Liver (tissue), 9 donors: Measurements from ENCODE around the gene ANAPC7. TPM values are rescaled to one million over a fixed set of nuclear protein-coding genes. Genes with fewer than 3 reads are reported as not detected.

Source experiments
- DNase-seq: peaks from one replicate; pipeline ENCODE4 v3.0.0-alpha.2; 2017; ENCODE audit warnings: low spot score
- H3K27ac ChIP-seq, 2 donors: one replicate each; pipeline ENCODE4 v1.7.0; 2013; ENCODE audit warnings: inconsistent platforms in 2 of 2, low read length in 2 of 2, control low read depth in 1 of 2, low read depth in 1 of 2, mild to moderate bottlenecking in 1 of 2
- H3K27me3 ChIP-seq, 4 donors: one replicate each; pipeline versions ENCODE4 v1.6.1 to v1.7.0; 2013; ENCODE audit warnings: low read length in 3 of 4, inconsistent platforms in 1 of 4, mild to moderate bottlenecking in 1 of 4, moderate library complexity in 1 of 4; ENCODE audit not compliant: control insufficient read depth in 4 of 4, insufficient read depth in 4 of 4
- H3K36me3 ChIP-seq, 4 donors: one replicate each; pipeline versions ENCODE4 v1.6.1 to v1.7.0; 2013; ENCODE audit warnings: low read length in 3 of 4, mild to moderate bottlenecking in 3 of 4, low read depth in 1 of 4, moderate library complexity in 1 of 4; ENCODE audit not compliant: control insufficient read depth in 4 of 4, insufficient read depth in 3 of 4
- H3K4me1 ChIP-seq, 4 donors: one replicate each; pipeline versions ENCODE4 v1.6.1 to v1.7.0; 2013; ENCODE audit warnings: low read length in 3 of 4, mild to moderate bottlenecking in 3 of 4, moderate library complexity in 1 of 4; ENCODE audit not compliant: control insufficient read depth in 4 of 4, insufficient read depth in 4 of 4
- H3K4me3 ChIP-seq, 3 donors: one replicate each; pipeline versions ENCODE4 v1.6.1 to v1.7.0; 2013; ENCODE audit warnings: low read length in 3 of 3, control low read depth in 1 of 3, low read depth in 1 of 3, mild to moderate bottlenecking in 1 of 3
- H3K9ac ChIP-seq, 2 donors: one replicate each; pipeline ENCODE4 v1.7.0; 2013; ENCODE audit warnings: low read length in 2 of 2, mild to moderate bottlenecking in 2 of 2, moderate library complexity in 2 of 2, control low read depth in 1 of 2, low read depth in 1 of 2
- H3K9me3 ChIP-seq, 4 donors: one replicate each; pipeline versions ENCODE4 v1.6.1 to v1.7.0; 2013; ENCODE audit warnings: low read length in 3 of 4; ENCODE audit not compliant: control insufficient read depth in 4 of 4
- ATF3 ChIP-seq: IDR thresholded peaks from 2 replicates; pipeline ENCODE4 v1.6.1; 2016; ENCODE audit warnings: antibody characterized with exemption
- CTCF ChIP-seq: fragments of 150-350 bp; IDR thresholded peaks from 2 replicates; pipeline ENCODE4 v1.5.1; 2017; ENCODE audit warnings: improper control_type of control experiment, low read depth, low read length; ENCODE audit not compliant: missing input control
- EGR1 ChIP-seq, 2 donors: IDR thresholded peaks; 2 replicates each; pipeline ENCODE4 v1.6.1; 2016 to 2018; ENCODE audit warnings: antibody characterized with exemption in 2 of 2, low read depth in 2 of 2
- FOXA1 ChIP-seq: IDR thresholded peaks from 2 replicates; pipeline ENCODE4 v1.6.1; 2016; ENCODE audit warnings: antibody characterized with exemption
- FOXA2 ChIP-seq: IDR thresholded peaks from 2 replicates; pipeline ENCODE4 v1.6.1; 2016; ENCODE audit warnings: antibody characterized with exemption
- GABPA ChIP-seq, 2 donors: IDR thresholded peaks in 1 of 2; conservative IDR thresholded peaks in 1 of 2; 2 replicates each; pipeline ENCODE4 v1.6.1; 2016; ENCODE audit warnings: antibody characterized with exemption in 2 of 2, mild to moderate bottlenecking in 1 of 2, moderate library complexity in 1 of 2
- HNF4A ChIP-seq, 2 donors: conservative IDR thresholded peaks; 2 replicates each; pipeline ENCODE4 v1.6.1; 2016; ENCODE audit warnings: antibody characterized with exemption in 2 of 2, mild to moderate bottlenecking in 2 of 2
- HNF4G ChIP-seq: IDR thresholded peaks from 2 replicates; pipeline ENCODE4 v1.6.1; 2016; ENCODE audit warnings: antibody characterized with exemption
- JUND ChIP-seq, 2 donors: IDR thresholded peaks; 2 replicates each; pipeline ENCODE4 v1.6.1; 2016; ENCODE audit warnings: antibody characterized with exemption in 2 of 2
- MAX ChIP-seq: IDR thresholded peaks from 2 replicates; pipeline ENCODE4 v1.6.1; 2016; ENCODE audit warnings: antibody characterized with exemption
- NR2F2 ChIP-seq: IDR thresholded peaks from 2 replicates; pipeline ENCODE4 v1.6.1; 2016; ENCODE audit warnings: antibody characterized with exemption
- RAD21 ChIP-seq, 2 donors: IDR thresholded peaks; 2 replicates each; pipeline ENCODE4 v1.6.1; 2016; ENCODE audit warnings: antibody characterized with exemption in 2 of 2, mild to moderate bottlenecking in 2 of 2
- REST ChIP-seq: IDR thresholded peaks from 2 replicates; pipeline ENCODE4 v1.6.1; 2016; ENCODE audit warnings: antibody characterized with exemption, mild to moderate bottlenecking
- RXRA ChIP-seq, 2 donors: IDR thresholded peaks; 2 replicates each; pipeline ENCODE4 v1.6.1; 2017 to 2018; ENCODE audit warnings: antibody characterized with exemption in 2 of 2, mild to moderate bottlenecking in 1 of 2
- SP1 ChIP-seq: IDR thresholded peaks from 2 replicates; pipeline ENCODE4 v1.6.1; 2018; ENCODE audit warnings: antibody characterized with exemption, mild to moderate bottlenecking
- TAF1 ChIP-seq: conservative IDR thresholded peaks from 2 replicates; pipeline ENCODE4 v1.6.1; 2016; ENCODE audit warnings: antibody characterized with exemption, mild to moderate bottlenecking
- WGBS: extraction: QIAGEN DNeasy Blood & Tissue Kit; methylation state at CpG from one replicate; pipeline ENCODE4 v1.1.7; 2013; 5-methylcytosine and 5-hydroxymethylcytosine counted together
- polyA plus RNA-seq, 2 donors: library from polyadenylated mRNA; stranded (reverse) in 1 of 2; unstranded in 1 of 2; fragments of 200-250 nt in 1 of 2; fragments of >200 nt in 1 of 2; fragmentation: Nextera tagmentation in 1 of 2; extraction: Ambion mirVana in 1 of 2; gene quantifications; one replicate each; pipeline versions ENCODE4 v1.2.1 to v1.2.3, GENCODE V29; 2013 to 2015
- total RNA-seq, 2 donors: library from RNA; depleted of rRNA; stranded (reverse); fragments of >200 nt; gene quantifications; one replicate each; pipeline ENCODE4 v1.2.3, GENCODE V29; 2014
- TF ChIP-seq, protein P1 (sequence below): IDR thresholded peaks from 2 replicates; pipeline ENCODE4 v1.6.1; 2016; ENCODE audit warnings: antibody characterized with exemption
- donor health status: healthy.
- donor health status: healthy.
- donor health status: healthy.
- donor health status: healthy.
- donor health status: healthy.

Gene ANAPC7
- total and polyA plus RNA-seq, 4 donors: 11.4 to 21.1 (median 16.3) TPM

DNA sequence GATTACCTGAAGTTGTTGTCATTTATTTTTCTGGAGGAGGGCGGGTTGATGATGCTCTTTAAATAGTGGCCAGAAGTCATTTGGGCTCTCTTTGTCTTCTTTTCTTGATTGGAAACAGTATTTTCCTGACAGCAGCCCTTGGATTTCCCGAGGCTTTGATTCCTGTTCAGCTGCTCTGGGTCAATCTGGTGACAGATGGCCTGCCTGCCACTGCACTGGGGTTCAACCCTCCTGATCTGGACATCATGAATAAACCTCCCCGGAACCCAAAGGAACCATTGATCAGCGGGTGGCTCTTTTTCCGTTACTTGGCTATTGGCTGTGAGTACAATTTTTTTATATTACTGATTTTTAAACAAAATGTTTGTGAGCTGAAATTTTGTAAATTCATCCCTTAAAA is 60.4 kb downstream of the ANAPC7 start (continued):
- TF ChIP-seq REST (no peak), CTCF (no peak), RAD21 (IDR thresholded peaks at IDR 0.05) (no peak)

DNA sequence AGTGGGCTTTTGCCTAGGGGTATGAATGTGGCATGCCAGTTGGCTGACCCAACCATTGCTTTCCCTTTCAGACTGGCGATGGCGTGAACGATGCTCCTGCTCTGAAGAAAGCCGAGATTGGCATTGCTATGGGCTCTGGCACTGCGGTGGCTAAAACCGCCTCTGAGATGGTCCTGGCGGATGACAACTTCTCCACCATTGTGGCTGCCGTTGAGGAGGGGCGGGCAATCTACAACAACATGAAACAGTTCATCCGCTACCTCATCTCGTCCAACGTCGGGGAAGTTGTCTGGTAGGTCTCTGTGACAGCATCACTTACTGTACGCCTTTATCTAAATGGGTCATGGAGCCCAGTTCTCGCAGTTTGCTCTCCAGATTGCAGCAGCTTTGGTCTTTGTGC is 61.4 kb downstream of the ANAPC7 start:
- no peak overlapping the region for H3K4me3 ChIP-seq
- peaks cover 32 to 98% (median 92%) of the 10 kb centered on the region in 4 donors for H3K36me3 ChIP-seq
- no peak overlapping the region for H3K27ac ChIP-seq
- DNase-seq: no peak
- 96% methylated on average over 15 of the region's 15 CpGs for WGBS
- H3K9me3 ChIP-seq: no peaks in the 10 kb centered on the region
- H3K9ac ChIP-seq: no peak overlapping the region
- H3K27me3 ChIP-seq: no peaks in the 10 kb centered on the region
- H3K4me1 ChIP-seq: no peaks in the 10 kb centered on the region
- TF ChIP-seq NR2F2 (no peak), TAF1 (no peak), SP1 (no peak), MAX (no peak), EGR1 (IDR thresholded peaks at IDR 0.05; ENCODE audit: low read depth in 2 of 2) (no peak), JUND (IDR thresholded peaks at IDR 0.05) (no peak), RXRA (IDR thresholded peaks at IDR 0.05) (no peak), FOXA1 (no peak), CTCF (no peak), HNF4G (no peak), ATF3 (no peak), FOXA2 (no peak), GABPA (IDR thresholded peaks at IDR 0.05 in 1 of 2, conservative IDR thresholded peaks at IDR 0.05 in 1 of 2) (no peak), HNF4A (conservative IDR thresholded peaks at IDR 0.05) (no peak), REST (no peak), RAD21 (IDR thresholded peaks at IDR 0.05) (no peak)
- TF ChIP-seq, protein P1, sequence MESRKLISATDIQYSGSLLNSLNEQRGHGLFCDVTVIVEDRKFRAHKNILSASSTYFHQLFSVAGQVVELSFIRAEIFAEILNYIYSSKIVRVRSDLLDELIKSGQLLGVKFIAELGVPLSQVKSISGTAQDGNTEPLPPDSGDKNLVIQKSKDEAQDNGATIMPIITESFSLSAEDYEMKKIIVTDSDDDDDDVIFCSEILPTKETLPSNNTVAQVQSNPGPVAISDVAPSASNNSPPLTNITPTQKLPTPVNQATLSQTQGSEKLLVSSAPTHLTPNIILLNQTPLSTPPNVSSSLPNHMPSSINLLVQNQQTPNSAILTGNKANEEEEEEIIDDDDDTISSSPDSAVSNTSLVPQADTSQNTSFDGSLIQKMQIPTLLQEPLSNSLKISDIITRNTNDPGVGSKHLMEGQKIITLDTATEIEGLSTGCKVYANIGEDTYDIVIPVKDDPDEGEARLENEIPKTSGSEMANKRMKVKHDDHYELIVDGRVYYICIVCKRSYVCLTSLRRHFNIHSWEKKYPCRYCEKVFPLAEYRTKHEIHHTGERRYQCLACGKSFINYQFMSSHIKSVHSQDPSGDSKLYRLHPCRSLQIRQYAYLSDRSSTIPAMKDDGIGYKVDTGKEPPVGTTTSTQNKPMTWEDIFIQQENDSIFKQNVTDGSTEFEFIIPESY: no peak
